ENCODE measurements around the gene FKBP11.

FKBP11 gene

DNA sequence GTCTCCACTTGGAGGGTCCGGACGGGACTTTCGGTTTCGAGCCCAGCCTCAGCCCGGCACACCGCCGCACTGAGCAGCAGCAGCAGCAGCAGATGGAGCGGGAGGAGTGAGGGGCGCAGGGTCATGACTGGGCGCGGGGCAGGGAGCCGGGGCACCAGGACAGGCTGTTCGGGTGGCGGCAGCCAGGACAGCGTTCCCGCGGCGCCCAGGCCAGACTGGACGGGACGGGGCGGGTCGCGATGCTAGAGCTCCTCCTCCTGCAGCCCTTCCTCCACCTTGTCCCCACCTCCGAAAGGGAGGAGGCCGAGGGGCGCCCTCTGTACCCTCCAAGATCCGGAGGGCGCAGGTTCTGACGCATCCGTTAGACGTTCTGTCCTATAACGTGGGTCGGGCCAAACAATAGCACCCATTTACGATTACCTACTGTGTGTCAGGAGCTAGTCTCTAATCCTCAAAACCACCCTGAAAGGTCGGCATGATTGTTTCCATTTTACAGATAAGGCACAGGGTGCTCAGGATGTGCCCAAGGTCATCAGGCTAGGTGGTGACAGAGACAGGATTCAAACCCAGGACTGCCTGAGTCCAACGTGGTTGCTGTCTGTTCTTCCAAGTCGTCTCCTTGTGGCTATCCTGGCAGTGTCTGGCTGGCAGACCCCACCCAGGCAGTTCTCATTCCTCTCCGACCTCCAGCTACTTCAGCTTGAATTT is at the start of gene FKBP11:
TSS of gene FKBP11 (minus strand) at position 189 of the 708 bp plus-strand sequence. CDS start at position 125, 64 bp downstream.
- H3K27me3 ChIP-seq (ENCODE audit: control insufficient read depth, low read length): no peaks in the 10 kb centered on the region
- H3K4me3 ChIP-seq (ENCODE audit: low read length): peak within 1 kb of the TSS; percentile 100
- no peaks in the 10 kb centered on the region for H3K9me2 ChIP-seq (replicated peaks; ENCODE audit: control insufficient read depth, low read length)
- peak within 1 kb of the TSS; percentile 99 for H3K4me2 ChIP-seq (ENCODE audit: low read length)
- H4K20me1 ChIP-seq (ENCODE audit: control insufficient read depth, insufficient read depth, low read depth, low read length): no peaks in the 10 kb centered on the region
- peaks cover 7% of the 10 kb centered on the region; the same call in 1 of the 2 replicates for H3K79me2 ChIP-seq (ENCODE audit: control insufficient read depth, low read length)
- peaks cover 16% of the 10 kb centered on the region for H3K4me1 ChIP-seq (ENCODE audit: control insufficient read depth, low read length)
- H3F3A ChIP-seq (ENCODE audit: control insufficient read depth, insufficient read depth): peaks cover 8% of the 10 kb centered on the region
- H3K9me3 ChIP-seq (ENCODE audit: control insufficient read depth, insufficient read depth, low read length): no peaks in the 10 kb centered on the region
- peaks cover 24% of the 10 kb centered on the region for H3K36me3 ChIP-seq (ENCODE audit: control insufficient read depth, low read length)
- TF ChIP-seq, protein P1, sequence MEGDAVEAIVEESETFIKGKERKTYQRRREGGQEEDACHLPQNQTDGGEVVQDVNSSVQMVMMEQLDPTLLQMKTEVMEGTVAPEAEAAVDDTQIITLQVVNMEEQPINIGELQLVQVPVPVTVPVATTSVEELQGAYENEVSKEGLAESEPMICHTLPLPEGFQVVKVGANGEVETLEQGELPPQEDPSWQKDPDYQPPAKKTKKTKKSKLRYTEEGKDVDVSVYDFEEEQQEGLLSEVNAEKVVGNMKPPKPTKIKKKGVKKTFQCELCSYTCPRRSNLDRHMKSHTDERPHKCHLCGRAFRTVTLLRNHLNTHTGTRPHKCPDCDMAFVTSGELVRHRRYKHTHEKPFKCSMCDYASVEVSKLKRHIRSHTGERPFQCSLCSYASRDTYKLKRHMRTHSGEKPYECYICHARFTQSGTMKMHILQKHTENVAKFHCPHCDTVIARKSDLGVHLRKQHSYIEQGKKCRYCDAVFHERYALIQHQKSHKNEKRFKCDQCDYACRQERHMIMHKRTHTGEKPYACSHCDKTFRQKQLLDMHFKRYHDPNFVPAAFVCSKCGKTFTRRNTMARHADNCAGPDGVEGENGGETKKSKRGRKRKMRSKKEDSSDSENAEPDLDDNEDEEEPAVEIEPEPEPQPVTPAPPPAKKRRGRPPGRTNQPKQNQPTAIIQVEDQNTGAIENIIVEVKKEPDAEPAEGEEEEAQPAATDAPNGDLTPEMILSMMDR (IDR thresholded peaks at IDR 0.05; ENCODE audit: low read depth, low read length, poor library complexity, severe bottlenecking): no peak
- no peak for TF ChIP-seq EZH2phosphoT487 (IDR thresholded peaks at IDR 0.05; ENCODE audit: borderline replicate concordance, low read length)
- peak within 1 kb of the TSS; percentile 40 for H3K27ac ChIP-seq (ENCODE audit: low read depth, low read length)

DNA sequence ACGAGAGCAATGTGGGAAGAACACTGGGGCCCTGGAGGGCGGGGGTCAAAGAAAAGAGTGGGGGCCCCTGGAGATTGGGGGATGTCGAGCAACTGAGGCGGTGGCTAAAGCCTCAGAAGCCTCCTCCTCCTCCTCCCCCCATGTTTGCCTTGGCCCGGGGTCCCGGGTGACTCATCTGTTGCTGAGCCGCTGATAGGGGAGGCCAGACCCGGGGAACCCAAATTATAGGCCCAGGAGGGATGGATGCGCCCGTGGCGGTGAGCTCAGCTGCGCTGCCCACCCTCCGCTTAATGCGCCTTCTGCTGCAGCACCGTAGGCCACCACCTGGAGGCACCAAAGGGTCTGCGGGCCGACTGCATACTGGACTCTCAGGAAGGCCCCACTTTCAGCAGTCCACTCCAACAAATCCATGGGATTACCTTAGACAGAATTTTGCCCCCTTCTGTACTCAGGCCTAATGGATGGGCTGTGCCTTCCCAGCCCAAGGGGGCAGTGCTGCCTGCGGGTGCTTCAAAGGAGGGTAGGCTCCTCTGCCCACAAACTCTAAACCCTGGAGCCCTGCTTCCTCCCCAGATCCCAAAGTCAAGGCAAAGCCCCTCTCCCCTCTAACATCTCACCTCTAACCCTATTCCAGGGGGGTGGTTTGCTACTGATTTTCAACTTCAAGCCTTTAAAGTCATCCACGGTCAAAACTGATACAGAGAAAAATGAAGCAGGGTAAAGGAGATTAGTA is 48.8 kb upstream of the FKBP11 start:
- TF ChIP-seq, protein P1 (IDR thresholded peaks at IDR 0.05; ENCODE audit: low read depth, low read length, poor library complexity, severe bottlenecking): peak; percentile 59
- no peak for TF ChIP-seq EZH2phosphoT487 (IDR thresholded peaks at IDR 0.05; ENCODE audit: borderline replicate concordance, low read length)
- peaks cover 38% of the 10 kb centered on the region for H3K4me1 ChIP-seq (ENCODE audit: control insufficient read depth, low read length)
- H3K4me3 ChIP-seq (ENCODE audit: low read length): no peak overlapping the region

DNA sequence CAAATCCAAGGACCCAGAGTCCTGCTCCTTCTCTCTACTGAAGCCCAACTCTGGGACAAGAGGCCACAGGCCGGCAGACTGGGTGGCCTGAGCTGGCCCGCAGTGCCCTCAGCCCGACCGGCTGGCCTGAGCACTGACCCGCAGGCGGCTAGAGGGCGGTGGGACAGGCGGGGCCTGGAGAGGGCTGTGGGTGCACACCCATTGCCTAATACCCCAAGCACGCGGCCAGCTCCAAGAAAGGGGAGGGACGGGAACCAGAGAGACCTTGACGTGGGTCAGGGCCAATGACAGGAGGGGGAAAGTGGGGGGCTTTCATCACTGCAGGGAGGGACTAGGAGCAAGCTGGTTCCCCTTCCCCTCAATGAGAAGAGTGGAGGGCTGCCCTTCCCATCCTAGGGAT is 48.2 kb upstream of the FKBP11 start:
- Histone ChIP-seq H3K36me3 (ENCODE audit: control insufficient read depth, low read length) (no peaks in the 10 kb centered on the region), H3K27me3 (ENCODE audit: control insufficient read depth, low read length) (peaks cover 76% of the 10 kb centered on the region), H3K9me2 (replicated peaks; ENCODE audit: control insufficient read depth, low read length) (no peaks in the 10 kb centered on the region), H3K27ac (ENCODE audit: low read depth, low read length) (no peak overlapping the region), H3F3A (ENCODE audit: control insufficient read depth, insufficient read depth) (no peaks in the 10 kb centered on the region), H3K4me1 (ENCODE audit: control insufficient read depth, low read length) (peaks cover 32% of the 10 kb centered on the region), H4K20me1 (ENCODE audit: control insufficient read depth, insufficient read depth, low read depth, low read length) (no peaks in the 10 kb centered on the region; the same call in 1 of the 2 replicates), H3K4me3 (ENCODE audit: low read length) (no peak overlapping the region), H3K9me3 (ENCODE audit: control insufficient read depth, insufficient read depth, low read length) (no peaks in the 10 kb centered on the region), H3K79me2 (ENCODE audit: control insufficient read depth, low read length) (no peaks in the 10 kb centered on the region), H3K4me2 (ENCODE audit: low read length) (no peak overlapping the region)
- TF ChIP-seq, protein P1 (IDR thresholded peaks at IDR 0.05; ENCODE audit: low read depth, low read length, poor library complexity, severe bottlenecking): no peak
- TF ChIP-seq EZH2phosphoT487 (IDR thresholded peaks at IDR 0.05; ENCODE audit: borderline replicate concordance, low read length): no peak

More for the DNA sequence above, 48.8 kb upstream of the FKBP11 start:
- Histone ChIP-seq H3K36me3 (ENCODE audit: control insufficient read depth, low read length) (no peaks in the 10 kb centered on the region), H3K9me2 (replicated peaks; ENCODE audit: control insufficient read depth, low read length) (no peaks in the 10 kb centered on the region), H4K20me1 (ENCODE audit: control insufficient read depth, insufficient read depth, low read depth, low read length) (no peaks in the 10 kb centered on the region; the same call in 1 of the 2 replicates), H3K27ac (ENCODE audit: low read depth, low read length) (no peak overlapping the region), H3K9me3 (ENCODE audit: control insufficient read depth, insufficient read depth, low read length) (no peaks in the 10 kb centered on the region), H3K79me2 (ENCODE audit: control insufficient read depth, low read length) (no peaks in the 10 kb centered on the region), H3K4me2 (ENCODE audit: low read length) (no peak overlapping the region), H3F3A (ENCODE audit: control insufficient read depth, insufficient read depth) (no peaks in the 10 kb centered on the region), H3K27me3 (ENCODE audit: control insufficient read depth, low read length) (peaks cover 78% of the 10 kb centered on the region)

Measured in DOHH2 (cell line).